Measurements from ENCODE around the gene GGA2. TPM values are rescaled to one million over a fixed set of nuclear protein-coding genes. Genes with fewer than 3 reads are reported as not detected.
"Not testable (repeated sequence)": the region's sequence is repeated elsewhere in the genome, so short reads cannot be mapped to it uniquely, and the experiment has no call there.

Gene GGA2
- 27.6 and 31.0 TPM in 2 replicates for total RNA-seq

GRCh38 chr16:23510164-23510914 lies at the start of gene GGA2:
GGA2 (minus strand) TSS chr16:23510494; CDS start chr16:23510411, 83 bp downstream.
- peak; percentile 41 for DNase-seq (ENCODE audit: low read depth, low spot score)

GRCh38 chr16:23557779-23558702 lies 47.7 kb upstream of the GGA2 start:
- no peak for DNase-seq (ENCODE audit: low read depth, low spot score)

- peak; percentile 94 for DNase-seq (ENCODE audit: low read depth, low spot score)
Observed at GRCh38 chr16:23556881-23557778, 46.8 kb upstream of the GGA2 start, which contains the start of the genes EARS2 and UBFD1. EARS2 (minus strand) TSS chr16:23557350; CDS start chr16:23557343, 7 bp downstream. UBFD1 (plus strand) TSS chr16:23557727; CDS start chr16:23557743, 16 bp downstream.

- DNase-seq (ENCODE audit: low read depth, low spot score) = no peak
Observed at GRCh38 chr16:23554536-23554935, 44.2 kb upstream of the GGA2 start.

- DNase-seq (ENCODE audit: low read depth, low spot score) = no peak
Observed at GRCh38 chr16:23552161-23552560, 41.9 kb upstream of the GGA2 start.

- DNase-seq (ENCODE audit: low read depth, low spot score) = no peak
Observed at GRCh38 chr16:23549938-23550337, 39.6 kb upstream of the GGA2 start.

- no peak for DNase-seq (ENCODE audit: low read depth, low spot score)
Observed at GRCh38 chr16:23544436-23544835, 34.1 kb upstream of the GGA2 start.

- not testable (repeated sequence) for DNase-seq (ENCODE audit: low read depth, low spot score)
Observed at GRCh38 chr16:23540817-23541178, 30.5 kb upstream of the GGA2 start.

GRCh38 chr16:23539984-23540816 lies 29.9 kb upstream of the GGA2 start:
- DNase-seq (ENCODE audit: low read depth, low spot score) = no peak

GRCh38 chr16:23538919-23539278 lies 28.6 kb upstream of the GGA2 start:
- no peak for DNase-seq (ENCODE audit: low read depth, low spot score)

GRCh38 chr16:23537390-23537789 lies 27.1 kb upstream of the GGA2 start:
- no peak for DNase-seq (ENCODE audit: low read depth, low spot score)

- DNase-seq (ENCODE audit: low read depth, low spot score) = no peak
Observed at GRCh38 chr16:23535901-23536300, 25.6 kb upstream of the GGA2 start.

- no peak for DNase-seq (ENCODE audit: low read depth, low spot score)
Observed at GRCh38 chr16:23534868-23535860, 24.9 kb upstream of the GGA2 start.

- no peak for DNase-seq (ENCODE audit: low read depth, low spot score)
Observed at GRCh38 chr16:23532448-23532847, 22.2 kb upstream of the GGA2 start.

GRCh38 chr16:23530062-23530461 lies 19.8 kb upstream of the GGA2 start:
- no peak for DNase-seq (ENCODE audit: low read depth, low spot score)

GRCh38 chr16:23528644-23529310 lies 18.5 kb upstream of the GGA2 start:
- DNase-seq (ENCODE audit: low read depth, low spot score) = no peak

- DNase-seq (ENCODE audit: low read depth, low spot score) = no peak
Observed at GRCh38 chr16:23527961-23528643, 17.8 kb upstream of the GGA2 start.

- DNase-seq (ENCODE audit: low read depth, low spot score) = no peak
Observed at GRCh38 chr16:23524886-23525285, 14.6 kb upstream of the GGA2 start.

Measured in pulmonary artery endothelial cell (primary cell).